GM12878 (cell line): ENCODE data around the gene NDUFA9. TPM values are rescaled to one million over a fixed set of nuclear protein-coding genes. Genes with fewer than 3 reads are reported as not detected.

Experiments
- CEBPZ ChIP-seq: fragments of 150-350 bp; IDR thresholded peaks from 2 replicates; pipeline ENCODE4 v1.6.1; 2016; ENCODE audit warnings: low read depth, low read length
- CREM ChIP-seq: IDR thresholded peaks from 2 replicates; pipeline ENCODE4 v1.6.1; 2014; ENCODE audit warnings: antibody characterized with exemption, low read depth
- CTCF ChIP-seq, 3 experiments: IDR thresholded peaks in 2 of 3; conservative IDR thresholded peaks in 1 of 3; 2 replicates each; pipeline ENCODE4 v1.5.1; 2011; ENCODE audit warnings: low read depth in 3 of 3, low read length in 3 of 3, mild to moderate bottlenecking in 3 of 3, control low read depth in 2 of 3, moderate library complexity in 2 of 3, inconsistent platforms in 1 of 3, mixed read lengths in 1 of 3; ENCODE audit not compliant: control insufficient read depth in 2 of 3, insufficient read depth in 1 of 3; ENCODE audit errors: extremely low read depth in 1 of 3
- E2F8 ChIP-seq: fragments of 450-650 bp; IDR thresholded peaks from 2 replicates; pipeline ENCODE4 v1.6.1; 2018; ENCODE audit warnings: mild to moderate bottlenecking, low read depth, moderate library complexity; ENCODE audit not compliant: partially characterized antibody
- EGR1 ChIP-seq, 2 experiments: IDR thresholded peaks; 1 replicate in 1 of 2; 2 replicates in 1 of 2; pipeline ENCODE4 v1.6.1; 2011 to 2012; ENCODE audit warnings: low read depth in 2 of 2, low read length in 2 of 2, borderline replicate concordance in 1 of 2, mild to moderate bottlenecking in 1 of 2, moderate library complexity in 1 of 2
- ETV6 ChIP-seq, 2 experiments: fragments of 450-650 bp in 1 of 2; IDR thresholded peaks in 1 of 2; conservative IDR thresholded peaks in 1 of 2; 2 replicates each; pipeline ENCODE4 v1.6.1; 2014; ENCODE audit warnings: antibody characterized with exemption in 1 of 2, borderline replicate concordance in 1 of 2, low read depth in 1 of 2, mild to moderate bottlenecking in 1 of 2, moderate library complexity in 1 of 2
- FOXK2 ChIP-seq: fragments of 450-650 bp; IDR thresholded peaks from 2 replicates; pipeline ENCODE4 v1.6.1; 2017; ENCODE audit warnings: mild to moderate bottlenecking, moderate library complexity
- IKZF2 ChIP-seq, 2 experiments: fragments of 450-650 bp; IDR thresholded peaks; 2 replicates each; pipeline ENCODE4 v1.6.1; 2017; ENCODE audit warnings: mild to moderate bottlenecking in 2 of 2, moderate library complexity in 2 of 2
- IRF3 ChIP-seq: fragments of 450-650 bp; IDR thresholded peaks from 2 replicates; pipeline ENCODE4 v1.6.1; 2014; ENCODE audit warnings: mild to moderate bottlenecking
- JUNB ChIP-seq: IDR thresholded peaks from 2 replicates; pipeline ENCODE4 v1.6.1; 2016; ENCODE audit warnings: antibody characterized with exemption, mild to moderate bottlenecking
- MYC ChIP-seq: IDR thresholded peaks from 2 replicates; pipeline ENCODE4 v1.6.1; 2011; ENCODE audit warnings: mild to moderate bottlenecking, low read length, moderate library complexity, inconsistent platforms; ENCODE audit not compliant: insufficient read depth, insufficient replicate concordance, insufficient read length, severe bottlenecking
- PKNOX1 ChIP-seq: fragments of 450-650 bp; IDR thresholded peaks from 2 replicates; pipeline ENCODE4 v1.6.1; 2016; ENCODE audit warnings: mild to moderate bottlenecking
- POLR2A ChIP-seq: IDR thresholded peaks from 2 replicates; pipeline ENCODE4 v1.6.1; 2011; ENCODE audit warnings: low read depth, mild to moderate bottlenecking, low read length
- RB1 ChIP-seq: fragments of 450-650 bp; formaldehyde crosslinking; IDR thresholded peaks from 2 replicates; pipeline ENCODE4 v1.6.1; 2017; ENCODE audit warnings: mild to moderate bottlenecking, borderline replicate concordance
- SRF ChIP-seq, 2 experiments: IDR thresholded peaks; 2 replicates each; pipeline ENCODE4 v1.6.1; 2011; ENCODE audit warnings: low read depth in 2 of 2, low read length in 2 of 2, mild to moderate bottlenecking in 1 of 2, moderate library complexity in 1 of 2
- STAT3 ChIP-seq: IDR thresholded peaks from 2 replicates; pipeline ENCODE4 v1.6.1; 2011; ENCODE audit warnings: low read depth, low read length, improper control_type of control experiment
- TCF3 ChIP-seq: IDR thresholded peaks from 2 replicates; pipeline ENCODE4 v1.6.1; 2012; ENCODE audit warnings: low read depth, mild to moderate bottlenecking, low read length, borderline replicate concordance; ENCODE audit not compliant: insufficient read depth
- polyA plus RNA-seq, 11 experiments: library from polyadenylated mRNA; depleted of rRNA in 4 of 11; unstranded in 6 of 11; stranded (reverse) in 5 of 11; fragments of >200 nt; fragmentation: Nextera tagmentation in 4 of 11; fragmentation: Illumina TruSeq in 1 of 11; extraction: Ambion mirVana in 4 of 11; extraction: Trizol in 1 of 11; gene quantifications; 1 replicate in 1 of 11; 2 replicates in 10 of 11; pipeline versions ENCODE4 v1.2.1 to v1.2.3, GENCODE V29; 2011 to 2016; ENCODE audit warnings: inconsistent platforms in 2 of 11, missing spikeins in 2 of 11, low read depth in 1 of 11
- total RNA-seq, 4 experiments: library from RNA; depleted of rRNA in 3 of 4; stranded (reverse); fragments of >200 nt in 3 of 4; fragmentation: Illumina TruSeq in 1 of 4; extraction: Trizol in 1 of 4; gene quantifications; 2 replicates each; pipeline versions ENCODE4 v1.2.1 to v1.2.3, GENCODE V29; 2013 to 2021

Gene NDUFA9
- total and polyA plus RNA-seq, 10 of the 15 experiments (the other 5 are each of a cell fraction or from before 2014, with no cell fraction given): 95.2 to 472 (median 151) TPM

GRCh38 chr12:4648501-4649357, at the start of gene NDUFA9, which contains the start of gene AKAP3 (continued):
- no peak for TF ChIP-seq CTCF (IDR thresholded peaks at IDR 0.05 in 2 of 3, conservative IDR thresholded peaks at IDR 0.05 in 1 of 3; ENCODE audit: control insufficient read depth in 2 of 3, extremely low read depth in 1 of 3, insufficient read depth in 1 of 3, low read depth in 3 of 3, low read length in 3 of 3)
- no peak for TF ChIP-seq CEBPZ
- no peak for TF ChIP-seq FOXK2
- peak; percentile 51; the same call in 1 of the 2 replicates for TF ChIP-seq TCF3
- peak in 1 of 2 experiments; percentile 33; a peak in 1 of 4 replicates for TF ChIP-seq IKZF2 (IDR thresholded peaks at IDR 0.05)
- no peak for TF ChIP-seq STAT3
- no peak for TF ChIP-seq E2F8
- TF ChIP-seq EGR1 (IDR thresholded peaks at IDR 0.05; ENCODE audit: borderline replicate concordance in 1 of 2, low read depth in 2 of 2, low read length in 2 of 2): no peak
- peak; percentile 95 for TF ChIP-seq POLR2A
- TF ChIP-seq RB1: peak; percentile 38; the same call in 1 of the 2 replicates
- TF ChIP-seq SRF (IDR thresholded peaks at IDR 0.05; ENCODE audit: low read depth in 2 of 2, low read length in 2 of 2): no peak
- TF ChIP-seq CREM: peak; percentile 71
- no peak for TF ChIP-seq MYC
- TF ChIP-seq PKNOX1: peak; percentile 49; the same call in 1 of the 2 replicates
- TF ChIP-seq IRF3: 0 out of 2 replicates have a peak, but pooled peaks have one; percentile 14
- no peak for TF ChIP-seq JUNB
- peak in 1 of 2 experiments; percentile 9; a peak in 1 of 4 replicates for TF ChIP-seq ETV6 (conservative IDR thresholded peaks at IDR 0.05 in 1 of 2, IDR thresholded peaks at IDR 0.05 in 1 of 2; ENCODE audit: borderline replicate concordance in 1 of 2, low read depth in 1 of 2)
